ENCODE measurements around the gene HKDC1. TPM values are rescaled to one million over a fixed set of nuclear protein-coding genes. Genes with fewer than 3 reads are reported as not detected.

Gene HKDC1
- total RNA-seq, 4 donors from 2014 or later: 0.27 TPM; not detected in 3

GRCh38 chr10:69211104-69211503 lies 9.0 kb upstream of the HKDC1 start:
- no peak overlapping the region for H3K4me3 ChIP-seq
- no peak overlapping the region for H3K27ac ChIP-seq
- H3K27me3 ChIP-seq: no peaks in the 10 kb centered on the region
- TF ChIP-seq POLR2A (IDR thresholded peaks at IDR 0.05): no peak
- TF ChIP-seq EP300 (IDR thresholded peaks at IDR 0.05): no peak
- TF ChIP-seq CTCF (IDR thresholded peaks at IDR 0.05): no peak
- no peak for TF ChIP-seq POLR2AphosphoS5 (IDR thresholded peaks at IDR 0.05)
- H3K36me3 ChIP-seq: peaks cover 0 to 41% of the 10 kb centered on the region in 2 donors
- no peaks in the 10 kb centered on the region for H3K4me1 ChIP-seq
- H3K9me3 ChIP-seq: no peaks in the 10 kb centered on the region
- WGBS, 2 donors (ENCODE audit: low coverage in 1 of 2): 63 to 71% methylated on average over 2 of the region's 2 CpGs
- ATAC-seq: no peak

GRCh38 chr10:69211524-69211923 lies 8.6 kb upstream of the HKDC1 start:
- TF ChIP-seq CTCF (IDR thresholded peaks at IDR 0.05) (no peak), POLR2A (IDR thresholded peaks at IDR 0.05) (no peak), POLR2AphosphoS5 (IDR thresholded peaks at IDR 0.05) (no peak), EP300 (IDR thresholded peaks at IDR 0.05) (no peak)
- no peak for ATAC-seq
- Histone ChIP-seq H3K27ac (no peak overlapping the region), H3K9me3 (no peaks in the 10 kb centered on the region), H3K4me1 (no peaks in the 10 kb centered on the region), H3K4me3 (no peak overlapping the region), H3K27me3 (no peaks in the 10 kb centered on the region), H3K36me3 (peaks cover 0 to 37% of the 10 kb centered on the region in 2 donors)
- WGBS, 2 donors (ENCODE audit: low coverage in 1 of 2): 68 to 70% methylated on average over 3 of the region's 3 CpGs

- WGBS, 2 donors (ENCODE audit: low coverage in 1 of 2): 17 to 43% methylated on average over 2 to 5 of the region's 5 CpGs
- peaks cover 11% of the 10 kb centered on the region for H3K27me3 ChIP-seq
- no peaks in the 10 kb centered on the region for H3K9me3 ChIP-seq
- ATAC-seq: no peak
- peaks cover 0 to 14% of the 10 kb centered on the region in 2 donors for H3K36me3 ChIP-seq
- no peak for TF ChIP-seq EP300 (IDR thresholded peaks at IDR 0.05)
- TF ChIP-seq POLR2AphosphoS5 (IDR thresholded peaks at IDR 0.05): no peak
- TF ChIP-seq POLR2A (IDR thresholded peaks at IDR 0.05): no peak
- TF ChIP-seq CTCF (IDR thresholded peaks at IDR 0.05): no peak
- H3K4me3 ChIP-seq: no peak overlapping the region
- no peak overlapping the region for H3K27ac ChIP-seq
- H3K4me1 ChIP-seq: no peaks in the 10 kb centered on the region
Measured at GRCh38 chr10:69213591-69214311, 6.4 kb upstream of the HKDC1 start.

- Histone ChIP-seq H3K9me3 (no peaks in the 10 kb centered on the region), H3K4me3 (no peak overlapping the region), H3K4me1 (no peaks in the 10 kb centered on the region), H3K27ac (no peak overlapping the region), H3K36me3 (peaks cover 0 to 5% of the 10 kb centered on the region in 2 donors), H3K27me3 (peaks cover 13% of the 10 kb centered on the region)
- ATAC-seq: no peak
- TF ChIP-seq POLR2AphosphoS5 (IDR thresholded peaks at IDR 0.05) (no peak), EP300 (IDR thresholded peaks at IDR 0.05) (no peak), POLR2A (IDR thresholded peaks at IDR 0.05) (no peak), CTCF (IDR thresholded peaks at IDR 0.05) (no peak)
- 88 to 89% methylated on average over 5 to 6 of the region's 6 CpGs for WGBS, 2 donors (ENCODE audit: low coverage in 1 of 2)
Measured at GRCh38 chr10:69214666-69215131, 5.4 kb upstream of the HKDC1 start.

Measured in gastroesophageal sphincter (tissue), 4 donors.